ENCODE results near the gene POLR3B. TPM values are rescaled to one million over a fixed set of nuclear protein-coding genes. Genes with fewer than 3 reads are reported as not detected.
A peak's percentile ranks its signal among the peaks of the same experiment; 100 is the strongest.
"Not testable (repeated sequence)": the region's sequence is repeated elsewhere in the genome, so short reads cannot be mapped to it uniquely, and the experiment has no call there.

Gene POLR3B
- total and polyA plus RNA-seq, 2 experiments from 2014 or later = 4.0 to 14.6 TPM

GRCh38 chr12:106313413-106313812 lies 44.1 kb upstream of the POLR3B start:
- not testable (repeated sequence) for H4K20me1 ChIP-seq (replicated peaks; ENCODE audit: insufficient read depth); H3K4me2 ChIP-seq; ATAC-seq; H3K9me2 ChIP-seq (ENCODE audit: insufficient read depth); H3K9me3 Mint-ChIP-seq; H3K27ac ChIP-seq (ENCODE audit: low read depth); H2AFZ ChIP-seq; H3K27me3 ChIP-seq (ENCODE audit: insufficient read depth); H3K4me1 ChIP-seq (ENCODE audit: insufficient read depth); H3K4me3 ChIP-seq; H3K36me3 ChIP-seq (ENCODE audit: insufficient read depth); H3K4me3 Mint-ChIP-seq; H3K79me2 ChIP-seq (replicated peaks; ENCODE audit: insufficient read depth); H3K27ac Mint-ChIP-seq; H3F3A ChIP-seq (replicated peaks; ENCODE audit: low read depth); H3K27me3 Mint-ChIP-seq (ENCODE audit: insufficient read depth, low read depth, poor library complexity); H3K36me3 Mint-ChIP-seq (ENCODE audit: low read depth); DNase-seq (ENCODE audit: low spot score)
- H3K4me1 Mint-ChIP-seq = peaks cover 13% of the 10 kb centered on the region; the same call in 2 of the 3 replicates

- Histone ChIP-seq H3K9me2 (ENCODE audit: insufficient read depth) (no peaks in the 10 kb centered on the region), H3K4me1 (ENCODE audit: insufficient read depth) (no peaks in the 10 kb centered on the region), H3K27me3 (ENCODE audit: insufficient read depth) (no peaks in the 10 kb centered on the region), H4K20me1 (replicated peaks; ENCODE audit: insufficient read depth) (no peaks in the 10 kb centered on the region), H3K79me2 (replicated peaks; ENCODE audit: insufficient read depth) (no peaks in the 10 kb centered on the region), H3K36me3 (ENCODE audit: insufficient read depth) (no peaks in the 10 kb centered on the region), H3K4me2 (no peak overlapping the region), H3F3A (replicated peaks; ENCODE audit: low read depth) (no peaks in the 10 kb centered on the region), H3K4me3 (no peak overlapping the region), H2AFZ (no peak overlapping the region), H3K27ac (ENCODE audit: low read depth) (no peak overlapping the region)
- Mint-ChIP-seq H3K27ac (no peak overlapping the region), H3K27me3 (ENCODE audit: insufficient read depth, low read depth, poor library complexity) (no peaks in the 10 kb centered on the region), H3K4me1 (peaks cover 6% of the 10 kb centered on the region; the same call in 2 of the 3 replicates), H3K9me3 (no peaks in the 10 kb centered on the region; the same call in 2 of the 3 replicates), H3K36me3 (ENCODE audit: low read depth) (no peaks in the 10 kb centered on the region), H3K4me3 (no peak overlapping the region)
- TF ChIP-seq ZNF114 (CRISPR knock-in tag; IDR thresholded peaks at IDR 0.05) (no peak), CTCF (conservative IDR thresholded peaks at IDR 0.05; ENCODE audit: low read depth in 2 of 2) (peak; percentile 21 to 32; a peak in 2 of 4 replicates), EZH2 (IDR thresholded peaks at IDR 0.05; ENCODE audit: low read depth, unreplicated experiment) (no peak)
- ATAC-seq (peak; percentile 62), DNase-seq (ENCODE audit: low spot score) (peak; percentile 40)
Measured at GRCh38 chr12:106315523-106315922, 42.0 kb upstream of the POLR3B start.

- no peak overlapping the region for H3K4me3 Mint-ChIP-seq
- Histone ChIP-seq H3K27me3 (ENCODE audit: insufficient read depth) (no peaks in the 10 kb centered on the region), H3K4me1 (ENCODE audit: insufficient read depth) (no peaks in the 10 kb centered on the region), H3K4me2 (no peak overlapping the region), H2AFZ (no peak overlapping the region), H3K36me3 (ENCODE audit: insufficient read depth) (no peaks in the 10 kb centered on the region), H3K9me2 (ENCODE audit: insufficient read depth) (no peaks in the 10 kb centered on the region), H3K79me2 (replicated peaks; ENCODE audit: insufficient read depth) (no peaks in the 10 kb centered on the region), H3F3A (replicated peaks; ENCODE audit: low read depth) (no peaks in the 10 kb centered on the region), H3K27ac (ENCODE audit: low read depth) (no peak overlapping the region), H3K4me3 (no peak overlapping the region), H4K20me1 (replicated peaks; ENCODE audit: insufficient read depth) (no peaks in the 10 kb centered on the region)
- no peaks in the 10 kb centered on the region; the same call in 2 of the 3 replicates for H3K9me3 Mint-ChIP-seq
- H3K4me1 Mint-ChIP-seq = no peaks in the 10 kb centered on the region
- no peak overlapping the region for H3K27ac Mint-ChIP-seq
- no peak for DNase-seq (ENCODE audit: low spot score)
- no peaks in the 10 kb centered on the region for H3K27me3 Mint-ChIP-seq (ENCODE audit: insufficient read depth, low read depth, poor library complexity)
- no peak for ATAC-seq
- no peaks in the 10 kb centered on the region for H3K36me3 Mint-ChIP-seq (ENCODE audit: low read depth)
- TF ChIP-seq ZNF462 (CRISPR knock-in tag; IDR thresholded peaks at IDR 0.05) (no peak), STAT1 (IDR thresholded peaks at IDR 0.05; ENCODE audit: unreplicated experiment) (no peak), ZNF331 (CRISPR knock-in tag; IDR thresholded peaks at IDR 0.05; ENCODE audit: low read depth) (no peak), NANOG (IDR thresholded peaks at IDR 0.05; ENCODE audit: borderline replicate concordance) (no peak), ZNF114 (CRISPR knock-in tag; IDR thresholded peaks at IDR 0.05) (no peak), JUNB (IDR thresholded peaks at IDR 0.05; ENCODE audit: unreplicated experiment) (no peak), EZH2phosphoT487 (IDR thresholded peaks at IDR 0.05; ENCODE audit: unreplicated experiment) (no peak)
Measured at GRCh38 chr12:106317406-106318082, 40.0 kb upstream of the POLR3B start.

All from GM23338 (cell line).